ENCODE measurements around the gene RUNX1.
"Not testable (repeated sequence)": the region's sequence is repeated elsewhere in the genome, so short reads cannot be mapped to it uniquely, and the experiment has no call there.

RUNX1 gene

GRCh38 chr21:34967509-34968289 is 81.4 kb downstream of the RUNX1 start:
- TF ChIP-seq CTCF (IDR thresholded peaks at IDR 0.05; ENCODE audit: unreplicated experiment in 3 of 3) = no peak
- peaks cover 17% of the 10 kb centered on the region for H3K4me1 Mint-ChIP-seq

GRCh38 chr21:34966881-34967280 is 82.2 kb downstream of the RUNX1 start:
- not testable (repeated sequence) for H3K4me3 Mint-ChIP-seq; H3K27ac Mint-ChIP-seq; H3K36me3 Mint-ChIP-seq (ENCODE audit: low read depth); H3K9me3 Mint-ChIP-seq
- H3K27me3 Mint-ChIP-seq (ENCODE audit: low read depth) = peaks cover 17% of the 10 kb centered on the region
- H3K4me1 Mint-ChIP-seq = peaks cover 17% of the 10 kb centered on the region

More at GRCh38 chr21:34967509-34968289, 81.4 kb downstream of the RUNX1 start:
- Mint-ChIP-seq H3K27me3 (ENCODE audit: low read depth) (peaks cover 17% of the 10 kb centered on the region), H3K4me3 (no peak overlapping the region), H3K36me3 (ENCODE audit: low read depth) (no peaks in the 10 kb centered on the region), H3K27ac (no peak overlapping the region), H3K9me3 (no peaks in the 10 kb centered on the region)

- Mint-ChIP-seq H3K27me3 (ENCODE audit: low read depth) (peaks cover 17% of the 10 kb centered on the region), H3K9me3 (no peaks in the 10 kb centered on the region), H3K36me3 (ENCODE audit: low read depth) (no peaks in the 10 kb centered on the region), H3K27ac (no peak overlapping the region), H3K4me1 (peaks cover 17% of the 10 kb centered on the region), H3K4me3 (no peak overlapping the region)
- TF ChIP-seq CTCF (IDR thresholded peaks at IDR 0.05; ENCODE audit: unreplicated experiment in 3 of 3) = no peak
Observed at GRCh38 chr21:34965200-34966174, 83.6 kb downstream of the RUNX1 start.

GRCh38 chr21:34962586-34963222 is 86.4 kb downstream of the RUNX1 start:
- H3K27me3 Mint-ChIP-seq (ENCODE audit: low read depth) = peaks cover 20% of the 10 kb centered on the region
- no peaks in the 10 kb centered on the region for H3K36me3 Mint-ChIP-seq (ENCODE audit: low read depth)
- H3K9me3 Mint-ChIP-seq = no peaks in the 10 kb centered on the region
- no peak overlapping the region for H3K4me3 Mint-ChIP-seq
- H3K4me1 Mint-ChIP-seq = no peaks in the 10 kb centered on the region
- no peak overlapping the region for H3K27ac Mint-ChIP-seq
- no peak for TF ChIP-seq CTCF (IDR thresholded peaks at IDR 0.05; ENCODE audit: unreplicated experiment in 3 of 3)

GRCh38 chr21:34962136-34962535 is 87.0 kb downstream of the RUNX1 start:
- no peak overlapping the region for H3K27ac Mint-ChIP-seq
- no peaks in the 10 kb centered on the region for H3K9me3 Mint-ChIP-seq
- H3K4me1 Mint-ChIP-seq = no peaks in the 10 kb centered on the region
- H3K27me3 Mint-ChIP-seq (ENCODE audit: low read depth) = peaks cover 17% of the 10 kb centered on the region
- no peaks in the 10 kb centered on the region for H3K36me3 Mint-ChIP-seq (ENCODE audit: low read depth)
- no peak overlapping the region for H3K4me3 Mint-ChIP-seq
- no peak for TF ChIP-seq CTCF (IDR thresholded peaks at IDR 0.05; ENCODE audit: unreplicated experiment in 3 of 3)

GRCh38 chr21:34960687-34961086 is 88.4 kb downstream of the RUNX1 start:
- Mint-ChIP-seq H3K27me3 (ENCODE audit: low read depth) (peaks cover 17% of the 10 kb centered on the region), H3K36me3 (ENCODE audit: low read depth) (no peaks in the 10 kb centered on the region)

More at GRCh38 chr21:34960687-34961086, 88.4 kb downstream of the RUNX1 start:
- no peak for TF ChIP-seq CTCF (IDR thresholded peaks at IDR 0.05; ENCODE audit: unreplicated experiment in 3 of 3)
- H3K27ac Mint-ChIP-seq = no peak overlapping the region
- H3K4me1 Mint-ChIP-seq = no peaks in the 10 kb centered on the region
- H3K4me3 Mint-ChIP-seq = no peak overlapping the region
- H3K9me3 Mint-ChIP-seq = peaks cover 10% of the 10 kb centered on the region
